GM03348 (cell line): ENCODE measurements around the gene PDSS2.

ENCODE experiments used
- DNase-seq: peaks from one replicate; pipeline ENCODE4 v3.0.0; 2012; ENCODE audit warnings: low spot score

The PDSS2 gene

DNA sequence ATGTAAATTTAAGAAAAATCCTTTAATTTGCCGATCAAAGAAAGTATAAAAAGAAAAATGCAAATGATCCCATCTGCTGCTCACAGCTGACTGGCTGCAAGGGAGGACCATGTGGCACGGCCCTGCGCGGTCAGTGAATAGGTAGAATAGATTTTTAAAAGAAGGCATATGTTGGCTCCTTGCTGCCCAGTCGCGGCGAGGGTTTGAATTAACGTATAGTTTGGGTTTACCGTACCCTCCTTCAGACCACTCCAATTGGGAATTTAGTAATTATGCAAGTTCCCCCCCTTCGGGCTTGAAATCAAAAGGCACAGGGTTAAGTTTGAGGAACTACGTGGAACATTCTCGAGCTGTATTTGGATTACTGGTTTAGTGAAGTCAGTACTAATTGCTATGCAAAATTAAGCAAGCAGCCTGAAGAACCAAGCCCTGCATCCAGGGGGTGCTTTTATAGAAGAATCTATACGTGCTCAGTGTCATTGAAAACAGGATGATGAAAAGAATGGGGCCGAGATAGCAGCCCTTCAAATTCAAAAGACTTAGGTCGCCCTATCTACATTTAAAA, 343.0 kb downstream of the PDSS2 start:
- no peak for DNase-seq

DNA sequence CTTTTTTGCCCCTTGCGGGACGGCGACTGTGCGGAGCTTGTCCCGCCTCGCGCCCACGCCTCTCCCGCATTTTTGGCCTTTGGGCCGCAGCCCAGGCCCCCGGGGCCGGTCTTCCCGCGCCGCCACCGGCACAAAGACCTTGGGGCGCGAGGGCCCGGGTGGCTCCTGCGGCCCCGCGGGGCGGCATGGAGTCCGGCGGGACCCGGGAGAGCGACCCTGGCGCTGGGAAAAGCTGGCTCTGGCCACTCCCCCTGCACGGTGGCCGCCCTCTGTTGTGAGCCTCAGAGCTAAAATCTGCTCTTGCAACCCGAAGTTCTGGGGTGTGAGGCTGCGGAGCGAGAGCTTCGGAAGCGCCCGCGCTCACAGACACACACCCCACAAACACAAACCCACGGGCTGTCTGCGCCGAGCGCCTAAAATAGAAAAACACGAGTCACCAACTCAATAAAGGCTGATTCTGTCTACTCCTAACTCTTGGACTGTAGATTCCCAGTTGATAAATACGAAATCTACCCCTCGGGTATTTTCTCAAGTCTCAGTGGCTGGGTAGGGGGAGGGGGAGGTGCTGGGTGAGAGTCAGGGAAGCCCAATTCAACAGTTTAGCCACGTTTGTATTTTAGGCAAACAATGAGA, 343.6 kb downstream of the PDSS2 start:
- DNase-seq, result peak; percentile 68

DNA sequence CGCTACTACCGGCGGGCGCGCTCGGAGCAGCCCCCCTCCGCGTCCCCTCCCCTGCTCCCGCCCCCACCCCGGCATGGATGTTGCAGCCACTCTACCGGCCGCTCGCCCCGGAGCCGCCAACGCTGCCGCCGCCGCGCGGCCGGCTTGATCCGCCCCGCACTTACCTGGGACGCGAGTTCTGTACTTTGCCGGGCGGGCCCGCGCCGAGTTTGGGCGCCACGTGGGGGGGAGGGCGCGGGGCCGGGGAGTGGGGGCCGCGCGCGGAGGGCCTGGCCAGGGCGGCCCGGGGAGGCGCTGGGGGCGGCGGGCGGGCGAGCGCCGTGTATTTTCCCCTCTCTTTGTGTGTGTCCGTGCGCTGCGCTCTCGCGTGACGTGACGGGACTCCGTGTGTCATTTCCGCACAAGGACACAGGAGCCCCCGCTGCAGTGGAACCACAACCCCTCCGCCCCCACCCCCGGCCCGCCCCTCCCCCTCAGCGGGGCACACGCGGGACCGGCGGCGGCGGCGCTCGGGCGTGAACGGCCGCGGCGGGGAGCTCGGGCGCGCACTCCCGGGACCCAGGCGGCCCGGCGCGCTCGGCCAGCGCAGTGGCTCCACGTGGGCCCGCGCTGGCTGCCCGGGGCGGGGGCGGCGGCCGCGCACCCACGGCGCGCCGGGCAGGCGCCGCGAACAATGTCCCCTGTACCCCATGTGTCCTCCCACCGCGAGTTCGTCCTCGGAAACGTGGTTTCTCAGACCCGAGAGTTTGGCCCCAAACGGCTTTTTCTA, 344.3 kb downstream of the PDSS2 start, which contains the start of gene BEND3:
Gene BEND3, minus strand, starts transcription at position 590 of the 769 bp plus-strand sequence. CDS start 16,230 bp downstream, outside the sequence.
- peak; percentile 62 for DNase-seq

DNA sequence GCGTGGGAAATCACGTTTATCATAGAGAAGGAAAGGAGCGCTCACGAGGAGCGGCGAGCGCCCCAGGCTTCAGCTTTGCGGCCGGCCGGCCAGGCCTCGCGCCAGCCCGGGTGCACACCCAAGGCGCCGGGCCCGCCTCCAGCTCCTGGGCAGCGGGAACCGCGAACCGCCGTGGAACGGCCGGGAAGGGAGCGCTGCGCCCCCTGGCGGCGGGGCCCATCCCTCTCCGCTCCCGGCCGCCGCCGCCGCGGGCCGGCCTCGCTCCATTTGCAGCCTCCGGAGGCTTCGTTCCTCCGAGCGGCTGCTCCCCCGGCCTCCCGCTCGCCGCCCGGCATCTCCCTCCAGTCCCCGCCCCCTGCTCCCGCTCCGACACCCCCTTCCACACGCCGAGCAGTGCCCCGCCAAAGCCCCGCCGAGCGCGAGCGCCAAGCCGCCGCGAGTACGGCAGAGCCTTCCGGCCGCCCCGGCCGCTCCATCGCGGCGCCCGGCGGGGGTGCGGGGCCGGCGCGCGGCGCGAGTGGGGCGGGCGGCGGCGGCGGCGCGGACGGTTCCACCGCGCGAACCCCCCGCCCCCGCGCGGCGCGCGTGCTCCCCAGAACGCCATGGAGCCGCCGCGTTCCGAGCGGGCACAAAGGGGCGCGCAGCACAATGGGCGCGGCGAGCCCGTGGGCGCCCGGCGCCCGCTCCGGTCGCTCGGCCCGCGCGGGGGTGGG, 345.0 kb downstream of the PDSS2 start:
- DNase-seq, result peak; percentile 98

DNA sequence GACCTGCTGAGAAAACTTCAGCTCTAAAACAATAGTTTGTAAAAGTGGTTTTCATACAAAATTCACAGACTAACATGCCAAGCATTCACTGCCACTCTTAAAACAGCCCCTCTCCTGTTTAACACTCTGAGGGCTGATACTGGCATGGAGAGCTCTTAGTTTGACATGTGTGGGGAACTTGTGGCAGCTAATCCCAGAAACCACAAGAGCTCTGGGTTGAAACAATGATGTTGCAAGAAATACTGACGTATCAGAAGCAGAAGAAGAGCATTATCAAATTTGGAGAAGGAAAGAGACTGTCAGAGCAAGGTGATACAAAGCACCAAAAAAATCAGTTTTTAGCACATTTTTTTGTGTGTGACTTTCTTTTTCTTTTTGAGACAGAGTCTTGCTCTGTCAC, 349.2 kb downstream of the PDSS2 start:
- no peak for DNase-seq

DNA sequence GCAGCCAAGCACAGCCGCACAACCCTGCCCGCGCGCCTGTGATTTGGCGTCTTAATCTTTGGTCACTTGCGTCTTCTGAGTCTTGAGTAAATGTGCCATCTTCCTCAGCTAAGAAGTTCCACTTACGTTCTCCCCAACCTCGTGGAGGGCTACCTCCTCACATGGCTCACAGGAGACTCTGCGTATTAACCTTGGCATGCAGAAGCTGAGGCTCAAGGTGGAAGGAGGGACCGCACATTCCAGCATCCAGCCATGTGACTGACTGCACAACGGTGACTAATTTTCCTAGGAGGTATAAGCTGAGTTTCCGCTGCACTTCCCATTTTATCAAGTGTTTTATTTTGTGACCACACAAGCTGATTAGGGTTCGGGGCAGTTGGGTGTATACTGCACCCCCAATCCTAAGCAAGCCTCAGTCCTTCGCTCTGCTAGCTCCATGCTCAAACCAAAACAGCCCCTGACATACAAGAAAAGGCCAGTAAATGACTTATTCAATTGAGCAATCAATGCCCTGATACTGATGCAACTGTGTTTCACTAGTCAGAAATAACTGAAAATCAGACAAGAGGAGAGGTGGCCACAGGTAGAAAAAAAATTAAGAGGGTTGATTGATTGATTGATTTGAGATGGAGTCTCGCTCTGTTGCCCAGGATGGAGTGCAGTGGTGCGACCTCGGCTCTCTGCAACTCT, 351.0 kb downstream of the PDSS2 start:
- DNase-seq, result no peak

DNA sequence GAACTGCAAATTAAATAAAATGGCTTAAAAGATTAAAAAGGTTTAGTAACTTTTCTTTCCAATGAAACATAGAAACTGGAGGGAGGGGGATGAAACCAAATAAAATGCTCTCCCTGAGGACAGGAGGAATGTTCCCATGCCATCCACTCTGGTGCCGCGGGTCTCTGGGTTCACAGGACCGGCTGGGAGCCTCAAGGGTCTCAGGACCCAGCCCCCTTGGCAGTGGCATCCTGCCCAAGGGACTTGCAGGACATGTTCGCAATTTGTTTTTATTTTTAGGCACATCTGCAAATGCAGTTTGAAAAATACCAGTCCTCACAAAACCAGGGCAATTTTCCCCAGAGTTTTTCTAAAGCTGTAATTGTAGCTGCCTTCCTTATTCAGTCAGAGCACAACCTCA, 351.6 kb downstream of the PDSS2 start:
- DNase-seq, result no peak

DNA sequence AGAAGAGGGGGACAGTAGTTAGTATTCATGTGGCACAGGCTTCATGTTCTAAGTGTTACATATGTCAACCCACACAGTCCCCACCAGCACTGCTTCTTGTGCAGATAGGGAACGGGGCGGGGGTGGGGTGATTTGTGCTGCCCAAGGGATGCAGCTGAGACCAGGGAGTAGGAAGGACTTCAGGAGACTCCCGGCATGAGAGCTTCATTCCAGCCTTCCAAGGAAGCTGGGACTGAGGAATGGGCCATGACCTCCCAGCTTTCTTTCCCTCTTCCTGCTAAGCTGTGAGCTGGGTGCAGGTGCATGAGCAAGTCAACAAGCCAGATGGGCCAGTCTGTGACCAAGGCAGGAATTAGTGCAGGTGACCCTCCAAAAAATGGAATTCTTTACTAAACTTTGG, 353.2 kb downstream of the PDSS2 start:
- DNase-seq, result no peak

DNA sequence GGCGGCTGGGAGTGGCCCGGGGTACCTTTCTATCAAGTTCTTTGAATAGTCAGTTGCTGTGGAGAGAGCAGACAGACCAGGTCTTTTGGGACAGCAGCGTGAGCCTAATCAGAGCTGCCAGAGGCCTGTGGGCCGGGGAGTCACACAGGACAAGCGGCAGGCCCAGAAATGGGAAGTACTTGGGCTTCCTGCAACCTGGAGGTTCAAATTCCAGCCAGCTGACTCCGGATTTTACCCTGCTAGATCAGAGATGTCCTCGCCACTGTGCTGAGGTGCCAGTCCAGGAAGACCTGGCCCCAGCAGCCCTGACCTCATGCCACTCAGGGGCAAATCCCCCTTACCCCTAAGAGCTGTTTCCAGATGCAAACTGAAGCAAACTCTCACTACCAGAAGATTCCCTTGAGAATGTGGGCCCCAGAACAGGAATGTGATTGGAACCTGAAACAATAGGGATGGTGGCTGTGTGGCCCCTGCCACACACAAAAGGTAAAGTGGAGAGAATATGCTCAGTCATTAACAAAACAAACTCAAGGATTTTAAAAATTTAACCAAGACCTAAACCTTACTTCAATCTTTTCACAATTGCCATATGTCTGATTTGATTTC, 353.8 kb downstream of the PDSS2 start:
- no peak for DNase-seq

DNA sequence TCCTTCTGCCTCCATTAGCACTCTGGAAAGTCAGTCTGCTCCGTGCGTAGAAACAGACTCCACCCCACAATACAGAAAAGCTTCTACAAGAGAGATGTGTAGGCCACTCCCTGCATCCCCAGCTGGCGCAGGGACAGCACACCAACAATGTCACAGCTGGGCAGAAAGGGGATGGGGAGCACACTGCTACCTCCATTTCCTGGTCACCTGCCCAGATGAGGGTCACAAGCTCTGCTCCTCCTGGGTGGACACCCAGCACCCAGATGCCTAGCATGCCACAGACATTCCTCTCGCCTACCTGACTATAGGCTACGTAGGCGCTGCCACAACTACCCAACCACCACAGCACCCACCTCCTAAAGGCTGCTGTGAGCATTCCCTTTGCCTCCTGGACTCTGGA, 356.3 kb downstream of the PDSS2 start:
- no peak for DNase-seq
